Activated CD8-positive, alpha-beta memory T cell treated with anti-CD3 and anti-CD28 coated beads, Interleukin-2, amount 50 U/mL, for 24 hours (primary cell): Measurements from ENCODE around the gene LINGO3.
"Not testable (repeated sequence)": the region's sequence is repeated elsewhere in the genome, so short reads cannot be mapped to it uniquely, and the experiment has no call there.

Source experiments
- DNase-seq: peaks from one replicate; pipeline ENCODE4 v3.0.0-alpha.2; 2020; ENCODE audit errors: extremely low read depth

The LINGO3 gene, protein sequence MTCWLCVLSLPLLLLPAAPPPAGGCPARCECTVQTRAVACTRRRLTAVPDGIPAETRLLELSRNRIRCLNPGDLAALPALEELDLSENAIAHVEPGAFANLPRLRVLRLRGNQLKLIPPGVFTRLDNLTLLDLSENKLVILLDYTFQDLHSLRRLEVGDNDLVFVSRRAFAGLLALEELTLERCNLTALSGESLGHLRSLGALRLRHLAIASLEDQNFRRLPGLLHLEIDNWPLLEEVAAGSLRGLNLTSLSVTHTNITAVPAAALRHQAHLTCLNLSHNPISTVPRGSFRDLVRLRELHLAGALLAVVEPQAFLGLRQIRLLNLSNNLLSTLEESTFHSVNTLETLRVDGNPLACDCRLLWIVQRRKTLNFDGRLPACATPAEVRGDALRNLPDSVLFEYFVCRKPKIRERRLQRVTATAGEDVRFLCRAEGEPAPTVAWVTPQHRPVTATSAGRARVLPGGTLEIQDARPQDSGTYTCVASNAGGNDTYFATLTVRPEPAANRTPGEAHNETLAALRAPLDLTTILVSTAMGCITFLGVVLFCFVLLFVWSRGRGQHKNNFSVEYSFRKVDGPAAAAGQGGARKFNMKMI

DNA sequence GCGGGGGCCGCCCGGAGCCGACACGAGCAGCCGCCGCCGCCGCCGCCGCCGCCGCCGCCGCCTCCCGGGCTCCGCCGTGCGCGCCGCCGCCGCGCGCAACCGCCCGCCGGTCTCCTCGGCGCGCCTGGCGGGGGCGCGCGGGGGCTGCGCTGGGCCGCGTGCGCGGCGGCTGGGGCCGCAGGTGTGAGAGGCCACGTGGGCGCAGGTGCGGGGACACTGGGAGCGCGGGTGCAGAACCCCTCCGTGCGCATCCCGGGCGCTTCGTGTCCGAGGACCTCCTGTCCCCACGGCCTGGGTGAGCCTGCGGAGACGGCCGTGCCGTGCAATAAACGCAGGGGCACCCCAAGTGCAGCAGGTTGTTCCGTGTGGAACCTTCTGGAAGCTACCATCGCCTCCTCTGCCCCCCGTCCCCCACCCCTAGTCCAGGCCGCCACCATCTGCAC is at the start of gene LINGO3:
TSS of gene LINGO3 (minus strand) at position 41 of the 443 bp plus-strand sequence. CDS start 16,378 bp downstream, outside the sequence.
- no peak for DNase-seq

DNA sequence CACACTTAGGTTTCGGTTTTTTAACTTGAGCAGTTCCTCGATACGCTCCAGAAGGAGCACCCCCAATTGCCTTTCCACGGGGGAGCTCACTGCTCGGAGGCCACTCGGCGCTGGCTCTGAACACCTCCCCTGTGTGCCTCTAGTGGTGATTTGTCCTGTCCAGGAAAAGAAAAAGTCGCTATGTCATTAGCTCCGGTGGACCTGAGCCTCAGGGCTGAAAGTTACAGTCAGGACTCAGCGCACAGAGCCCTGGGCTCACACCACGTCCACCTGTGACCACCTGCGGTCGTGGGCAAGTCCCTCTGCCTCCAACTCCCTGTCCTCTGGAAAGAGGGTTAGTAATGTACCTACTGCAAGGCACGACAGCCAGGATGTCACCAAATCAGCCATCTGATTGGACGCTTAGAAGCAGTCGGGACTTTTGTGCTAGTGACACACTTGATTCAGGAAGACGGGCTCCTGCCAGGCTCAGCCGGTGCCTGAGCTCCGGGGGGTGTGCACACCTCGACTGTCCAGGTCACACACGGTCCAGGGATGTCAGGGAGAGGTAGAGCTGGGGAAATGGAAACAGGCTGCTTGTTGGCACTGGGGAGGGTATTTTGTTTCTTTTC is 48.2 kb upstream of the LINGO3 start:
- no peak for DNase-seq

DNA sequence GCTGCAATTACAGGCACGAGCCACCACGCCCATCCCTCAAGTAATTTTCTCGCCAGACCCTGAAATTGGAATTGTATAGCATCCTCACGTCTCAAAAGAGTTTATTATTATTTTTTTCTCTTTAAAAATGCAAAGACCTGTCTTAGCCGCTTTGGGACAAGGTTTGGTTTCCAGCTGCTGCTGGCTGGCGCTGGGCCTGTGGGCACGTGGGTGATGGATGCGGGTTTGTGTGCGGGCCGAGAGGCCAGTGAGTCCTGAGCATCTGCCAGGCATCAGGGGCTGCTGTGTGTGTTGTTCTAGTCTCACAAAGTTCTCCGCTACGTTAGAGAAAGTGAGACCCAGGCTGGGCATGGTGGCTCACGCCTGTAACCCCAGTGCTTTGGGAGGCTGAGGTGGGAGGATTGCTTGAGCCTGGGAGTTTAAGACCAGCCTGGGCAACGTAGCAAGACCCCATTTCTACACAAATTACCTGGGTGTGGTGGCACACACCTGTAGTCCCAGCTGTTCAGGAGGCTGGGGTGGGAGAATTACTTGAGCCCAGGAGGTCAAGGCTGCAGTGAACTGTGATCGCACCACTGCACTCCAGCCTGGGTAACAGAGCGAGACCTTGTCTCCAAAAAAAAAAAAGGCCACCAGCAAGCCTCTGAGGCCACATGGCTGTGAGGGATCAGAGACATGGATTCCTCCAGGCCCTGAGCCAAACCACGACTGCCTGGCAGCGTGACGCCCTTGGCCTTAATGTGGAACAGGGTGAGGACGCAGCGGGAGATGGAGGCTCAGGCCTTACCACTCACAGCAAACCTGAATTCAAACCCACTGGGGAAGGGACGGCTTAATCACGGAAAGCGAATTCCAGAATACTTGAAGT is 47.4 kb upstream of the LINGO3 start:
- DNase-seq: no peak

DNA sequence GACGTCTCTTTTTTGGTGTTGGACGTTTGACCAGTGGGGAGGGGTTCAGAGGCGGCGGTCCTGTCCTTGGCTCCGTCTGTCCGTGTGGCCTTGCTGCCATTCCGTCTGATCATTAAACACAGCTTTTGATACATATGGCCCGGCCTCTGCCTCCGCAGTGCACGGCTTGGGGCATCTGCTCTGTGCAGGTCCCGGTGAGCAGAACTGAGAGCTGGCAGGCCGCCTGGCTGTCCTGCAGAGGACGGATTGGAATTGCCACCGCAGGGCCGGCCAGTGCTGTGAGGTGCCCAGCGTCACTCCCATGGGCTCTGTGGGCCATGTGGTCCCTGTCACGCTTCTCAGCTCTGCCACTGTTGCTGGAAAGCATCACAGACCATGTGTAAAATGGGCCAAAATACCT is 46.7 kb upstream of the LINGO3 start:
- DNase-seq: no peak

DNA sequence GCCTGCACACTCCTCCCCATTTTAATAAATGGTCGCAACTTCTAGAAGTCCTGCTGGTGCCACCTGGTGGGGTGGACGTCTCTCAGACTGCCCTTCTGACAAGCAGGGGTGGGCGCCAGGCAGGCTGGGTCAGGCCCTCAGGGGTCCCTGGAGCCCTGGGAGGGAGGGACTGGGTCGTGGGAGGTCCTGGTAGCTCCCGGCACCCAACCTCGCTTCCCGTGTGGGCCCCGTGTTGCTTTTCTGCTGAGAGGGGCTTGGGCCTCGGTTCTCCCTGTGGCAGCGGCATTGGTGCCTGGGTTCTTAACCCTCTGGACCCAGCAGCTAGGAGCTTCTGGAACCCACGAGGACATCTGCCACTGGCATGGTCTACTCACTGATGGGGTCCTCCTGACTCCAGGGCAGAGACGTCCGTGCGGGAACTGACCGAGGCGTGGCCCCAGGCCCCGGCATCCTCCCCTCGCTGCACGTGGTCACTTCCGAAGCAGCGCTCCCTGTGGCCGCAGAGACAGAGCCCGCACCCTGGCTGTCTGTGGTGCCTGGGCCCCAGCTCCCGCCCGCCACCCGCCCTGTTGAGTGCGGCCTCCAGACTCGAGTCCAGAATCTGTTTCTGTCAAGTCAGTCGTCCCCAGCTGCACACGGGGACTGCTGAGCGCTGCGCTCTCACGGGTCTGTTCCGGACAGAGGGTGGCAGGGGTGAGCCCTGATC is 46.1 kb upstream of the LINGO3 start:
- DNase-seq: no peak

DNA sequence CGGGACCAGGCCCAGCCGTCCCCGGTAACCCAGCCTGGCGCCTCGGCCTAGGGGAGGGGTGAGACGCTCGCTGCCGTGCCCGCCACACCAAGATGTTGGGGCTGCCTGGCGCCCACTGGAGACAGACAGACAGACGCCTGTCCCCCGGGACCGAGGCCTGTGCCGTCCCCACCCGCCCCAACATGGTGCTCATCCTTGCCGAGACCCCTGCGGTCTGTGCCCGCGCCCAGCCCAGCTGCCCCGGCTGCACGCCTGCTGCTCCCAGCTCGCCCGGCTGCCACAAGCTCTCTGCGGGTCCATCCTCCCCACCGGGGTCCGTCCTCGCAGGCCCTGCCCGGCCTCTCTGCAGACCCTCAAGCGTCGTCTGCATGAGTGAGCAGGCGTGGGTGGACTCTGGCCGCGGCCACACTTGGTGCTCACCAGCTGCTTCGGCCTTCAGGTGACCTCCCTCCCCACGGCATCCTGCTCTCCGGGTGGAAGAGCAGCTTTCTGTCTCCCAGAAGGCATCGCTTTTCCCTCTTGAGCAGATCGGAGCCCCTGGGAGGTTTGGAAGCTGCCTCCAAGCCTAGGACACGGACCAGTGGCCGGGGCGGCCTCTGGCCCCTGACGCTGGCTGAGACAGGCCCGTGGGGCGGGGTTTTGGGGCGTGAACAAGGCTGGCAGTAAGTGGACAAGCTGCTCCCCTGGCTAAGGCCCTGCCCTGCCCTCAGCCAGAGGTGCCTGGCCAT is 45.4 kb upstream of the LINGO3 start:
- no peak for DNase-seq

DNA sequence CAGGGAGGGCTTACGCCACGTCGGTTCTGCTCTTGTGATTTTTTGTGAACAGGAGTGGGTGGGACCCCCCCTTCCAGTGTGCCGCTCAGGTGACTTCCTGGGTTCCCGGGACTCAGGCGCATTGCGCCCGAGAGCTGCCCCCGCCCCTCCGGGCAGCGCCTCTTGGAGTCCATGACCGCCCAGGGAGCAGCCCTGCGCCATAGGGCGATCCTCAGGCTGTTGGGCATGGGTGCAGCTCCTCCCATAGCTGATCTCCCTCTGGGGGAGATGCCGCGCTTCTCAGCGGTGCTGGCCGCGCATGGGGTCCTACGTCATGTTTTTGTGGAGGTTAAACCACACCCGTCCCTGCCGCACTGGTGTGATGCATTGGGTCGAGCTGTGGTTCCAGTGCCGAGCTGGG is 44.2 kb upstream of the LINGO3 start:
- DNase-seq: no peak

DNA sequence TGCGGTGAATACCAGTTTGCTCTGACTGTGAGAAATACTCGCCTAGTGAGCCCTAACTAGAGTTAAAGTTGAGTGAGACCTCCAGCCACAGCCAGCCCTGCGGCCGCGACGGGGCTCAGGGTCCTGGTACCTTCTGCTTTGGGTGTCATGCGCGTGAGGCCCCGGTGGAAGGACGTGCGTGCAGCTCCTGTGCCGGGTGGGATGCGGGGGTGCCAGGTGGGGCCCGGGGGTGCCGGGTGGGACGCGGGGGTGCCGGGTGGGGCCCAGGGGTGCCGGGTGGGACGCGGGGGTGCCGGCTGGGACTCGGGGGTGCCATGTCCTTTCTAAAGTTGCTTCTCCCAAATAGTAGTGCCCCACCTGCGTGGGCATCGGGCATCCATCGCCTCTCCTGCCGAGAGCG is 43.6 kb upstream of the LINGO3 start:
- no peak for DNase-seq

DNA sequence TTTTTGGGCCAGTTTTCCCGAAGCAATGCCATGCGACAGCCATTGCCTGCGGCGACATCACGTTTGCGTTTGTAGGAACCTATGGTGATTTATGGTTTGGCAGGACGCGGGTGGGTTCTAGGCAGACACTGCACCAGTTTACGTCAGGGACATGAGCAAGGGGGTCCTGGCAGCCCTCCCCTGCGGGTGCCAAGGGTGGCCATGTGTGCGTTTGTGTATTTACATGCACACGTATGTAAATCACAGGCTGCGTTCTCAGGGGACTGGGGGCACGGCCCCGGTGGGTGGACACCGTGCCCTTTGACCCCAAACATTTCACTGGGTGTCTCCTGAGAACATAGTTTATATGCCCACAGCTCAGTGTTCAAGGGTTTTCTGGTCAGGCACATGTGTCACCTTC is 42.7 kb upstream of the LINGO3 start:
- no peak for DNase-seq

DNA sequence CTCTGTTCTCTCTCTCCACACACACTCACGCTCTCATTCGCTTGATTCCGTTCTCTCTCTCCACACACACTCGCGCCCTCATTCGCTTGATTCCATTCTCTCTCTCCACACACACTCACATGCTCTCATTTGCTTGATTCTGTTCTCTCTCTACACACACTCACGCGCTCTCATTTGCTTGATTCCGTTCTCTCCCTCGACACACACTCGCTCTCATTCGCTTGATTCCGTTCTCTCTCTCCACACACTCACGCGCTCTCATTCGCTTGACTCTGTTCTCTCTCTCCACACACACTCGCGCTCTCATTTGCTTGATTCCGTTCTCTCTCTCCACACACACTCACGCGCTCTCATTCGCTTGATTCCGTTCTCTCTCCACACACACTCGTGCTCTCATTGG is 41.9 kb upstream of the LINGO3 start:
- not testable (repeated sequence) for DNase-seq

DNA sequence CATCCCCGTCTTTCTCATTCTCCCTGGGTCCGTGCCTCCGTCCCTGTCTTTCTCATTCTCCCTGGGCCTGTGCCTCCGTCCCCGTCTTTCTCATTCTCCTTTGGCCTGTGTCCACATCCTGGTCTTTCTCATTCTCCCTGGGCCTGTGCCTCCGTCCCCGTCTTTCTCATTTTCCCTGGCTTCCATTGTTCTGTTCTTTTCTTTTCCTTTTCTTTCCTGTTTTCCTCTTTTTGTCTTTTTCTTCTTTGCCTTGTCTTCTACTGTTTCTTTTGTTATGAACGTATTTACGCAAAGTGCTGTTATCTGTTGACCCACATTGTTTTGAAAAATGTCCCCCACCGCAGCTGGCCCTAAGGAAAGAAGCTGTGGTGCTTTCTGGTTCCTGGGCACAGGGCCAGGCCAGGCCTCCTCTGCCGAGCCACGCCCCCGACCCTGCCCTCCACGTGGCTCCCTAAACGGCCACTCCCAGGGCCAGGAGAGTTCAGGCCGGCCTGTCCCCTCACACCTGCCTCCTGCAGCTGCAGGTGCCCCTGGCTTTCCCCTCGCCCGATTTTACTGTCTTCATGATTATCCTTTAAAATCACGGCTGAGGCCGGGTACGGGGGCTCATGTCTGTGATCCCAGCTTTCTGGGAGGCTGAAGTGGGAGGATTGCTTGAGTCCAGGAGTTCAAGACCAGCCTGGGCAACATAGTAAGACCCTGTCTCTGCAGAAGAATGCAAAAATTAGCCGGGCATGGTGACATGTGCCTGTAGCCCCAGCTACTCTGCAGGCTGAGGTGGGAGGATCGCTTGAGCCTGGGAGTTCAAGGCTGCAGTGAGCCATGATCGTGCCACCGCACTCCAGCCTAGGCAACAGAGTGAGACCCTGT is 38.1 kb upstream of the LINGO3 start:
- no peak for DNase-seq

DNA sequence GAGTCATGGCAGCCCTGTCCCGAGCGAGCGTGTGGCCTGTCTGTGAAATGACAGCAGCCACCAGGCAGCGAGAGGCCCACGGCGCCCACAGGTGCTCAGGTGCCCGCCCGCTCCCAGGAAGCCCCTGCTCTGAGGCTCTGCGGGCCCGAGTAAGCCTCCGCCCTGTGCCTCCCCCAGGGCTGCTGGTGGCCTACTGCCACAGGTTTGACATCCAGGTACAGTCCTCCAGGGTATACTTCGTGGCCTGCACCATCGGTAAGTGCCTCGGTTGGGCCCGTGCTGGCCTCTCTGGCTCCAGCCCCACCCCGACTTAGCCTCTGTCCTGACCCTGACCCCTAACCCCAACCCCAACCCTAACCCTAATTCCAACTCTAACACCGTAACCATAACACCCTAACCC is 37.1 kb upstream of the LINGO3 start:
- no peak for DNase-seq

DNA sequence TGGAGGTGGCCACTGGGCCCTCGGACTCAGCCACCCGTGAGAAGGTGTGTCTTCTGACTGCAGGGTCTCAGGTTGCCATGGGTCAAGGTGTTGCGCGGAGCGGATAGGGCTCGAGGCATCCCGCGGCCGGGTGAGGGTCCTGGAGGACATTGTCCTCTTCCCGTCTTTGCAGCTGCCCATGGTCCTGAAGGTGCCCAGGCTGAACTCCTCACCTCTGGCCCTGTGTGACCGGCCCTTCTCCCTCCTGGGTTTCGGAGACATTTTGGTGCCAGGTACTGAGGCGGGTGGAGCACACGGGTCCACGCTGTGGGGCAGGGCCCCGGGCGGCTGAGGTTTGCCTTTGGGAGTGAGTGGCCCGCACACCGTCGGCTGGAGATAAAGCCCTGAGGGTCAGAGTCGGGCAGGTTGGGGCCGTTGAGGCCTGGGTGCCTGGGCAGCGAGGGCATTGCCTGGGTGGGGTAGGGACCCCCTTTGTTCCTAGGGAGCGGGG is 36.5 kb upstream of the LINGO3 start:
- DNase-seq: no peak

DNA sequence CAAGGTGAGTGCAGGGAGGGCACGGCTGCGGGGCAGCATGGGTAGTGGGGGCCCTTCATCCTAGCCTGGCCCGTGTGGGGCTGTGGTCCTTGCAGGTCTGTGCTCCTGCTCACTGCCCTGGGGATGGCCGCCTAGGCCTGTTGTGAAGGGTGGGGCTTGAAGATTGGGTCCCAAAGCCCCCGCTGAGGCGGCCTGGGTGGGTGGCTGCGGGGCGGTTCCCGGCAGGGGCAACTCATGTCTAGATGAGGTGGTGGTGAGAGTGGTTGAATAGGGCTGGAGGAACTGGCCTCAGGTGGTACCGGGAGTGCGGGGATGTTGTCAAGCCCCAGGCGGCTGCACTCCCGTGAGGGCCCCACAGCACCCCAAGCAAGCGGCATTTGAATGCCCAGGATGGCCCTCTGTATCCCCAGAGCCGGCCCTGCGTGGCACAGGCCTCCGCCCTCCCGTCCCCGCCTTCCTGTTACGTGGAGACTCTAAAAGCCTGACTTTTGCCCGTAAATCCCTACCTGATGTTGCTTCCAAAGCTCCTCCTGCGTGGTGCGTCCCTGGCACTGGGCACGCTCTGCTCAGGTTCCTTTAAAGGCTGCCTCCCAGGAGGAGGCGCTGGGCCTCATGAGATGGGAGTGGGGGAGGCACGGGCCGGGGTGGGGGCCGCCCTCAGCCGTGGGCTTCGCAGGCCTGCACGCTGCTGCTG is 35.5 kb upstream of the LINGO3 start:
- DNase-seq: no peak

DNA sequence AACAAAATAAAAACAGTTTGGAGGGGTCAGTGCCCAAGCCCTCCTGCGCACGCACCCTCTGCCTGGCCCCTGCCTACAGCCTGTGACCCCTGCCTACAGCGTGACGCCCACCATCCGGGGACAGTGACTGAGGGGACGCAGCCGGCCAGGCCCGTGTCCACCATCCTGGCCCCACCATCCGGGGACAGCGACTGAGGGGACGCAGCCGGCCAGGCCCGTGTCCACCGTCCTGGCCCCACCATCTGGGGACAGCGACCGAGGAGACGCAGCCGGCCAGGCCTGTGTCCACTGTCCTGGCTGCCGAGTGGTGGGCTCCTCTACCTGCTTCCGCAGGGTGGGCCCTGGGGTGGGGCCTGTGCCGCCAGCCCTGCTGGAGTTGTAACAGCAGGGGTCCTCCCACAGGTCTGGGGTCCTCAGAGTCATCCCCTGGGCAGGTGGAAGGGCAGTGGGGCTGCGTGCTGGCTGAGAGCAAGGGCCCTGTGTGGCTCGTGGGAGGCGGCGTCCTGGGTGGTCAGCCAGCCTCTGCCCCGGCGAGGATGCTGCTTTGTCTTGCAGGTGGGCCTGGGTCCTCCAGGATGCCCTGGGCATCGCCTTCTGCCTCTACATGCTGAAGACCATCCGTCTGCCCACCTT is 34.8 kb upstream of the LINGO3 start:
- DNase-seq: no peak

DNA sequence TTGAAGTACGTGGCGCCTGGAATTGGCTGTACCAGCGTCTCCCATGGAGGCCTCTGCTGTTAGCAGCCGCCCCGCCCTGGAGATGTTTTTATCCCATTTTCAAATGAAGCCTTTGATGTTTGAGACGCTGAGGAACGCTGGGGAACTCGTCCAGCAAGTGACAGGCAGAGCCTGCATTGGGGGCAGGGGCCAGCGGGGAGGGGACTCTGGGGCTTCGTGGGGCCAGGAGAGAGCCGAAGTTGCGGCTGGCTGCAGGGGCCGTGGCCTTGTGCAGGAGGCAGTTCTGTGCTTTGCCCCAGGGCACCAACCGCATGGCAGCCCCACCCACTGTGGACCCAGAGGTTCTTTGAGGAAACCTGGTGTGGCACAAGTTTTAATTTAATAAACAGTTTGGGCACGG is 34.0 kb upstream of the LINGO3 start:
- DNase-seq: no peak

DNA sequence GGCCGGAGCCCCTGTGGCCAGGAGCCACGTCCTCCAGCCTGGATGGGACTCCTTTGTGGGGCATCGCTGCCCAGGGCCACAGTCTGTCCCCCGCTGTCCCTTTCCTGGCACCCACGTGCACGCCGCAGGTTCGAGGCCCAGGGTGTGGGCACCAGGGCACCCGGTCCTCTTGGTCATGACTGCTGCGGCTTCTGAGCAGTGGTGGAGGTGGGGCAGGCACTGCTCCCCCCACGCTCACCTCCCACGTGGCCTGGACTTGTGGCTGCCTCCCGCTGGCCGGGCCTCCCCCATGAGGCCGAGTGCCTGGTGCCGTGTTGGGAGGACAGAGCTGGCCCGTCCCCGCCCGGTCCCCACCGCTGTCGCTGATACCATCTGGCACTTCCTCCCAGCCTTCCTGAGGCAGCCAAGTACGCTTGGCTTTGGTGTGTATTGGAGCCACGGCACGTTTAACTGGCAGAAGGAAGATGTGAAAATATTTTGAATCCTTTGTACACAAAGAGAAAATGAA is 33.3 kb upstream of the LINGO3 start:
- no peak for DNase-seq

DNA sequence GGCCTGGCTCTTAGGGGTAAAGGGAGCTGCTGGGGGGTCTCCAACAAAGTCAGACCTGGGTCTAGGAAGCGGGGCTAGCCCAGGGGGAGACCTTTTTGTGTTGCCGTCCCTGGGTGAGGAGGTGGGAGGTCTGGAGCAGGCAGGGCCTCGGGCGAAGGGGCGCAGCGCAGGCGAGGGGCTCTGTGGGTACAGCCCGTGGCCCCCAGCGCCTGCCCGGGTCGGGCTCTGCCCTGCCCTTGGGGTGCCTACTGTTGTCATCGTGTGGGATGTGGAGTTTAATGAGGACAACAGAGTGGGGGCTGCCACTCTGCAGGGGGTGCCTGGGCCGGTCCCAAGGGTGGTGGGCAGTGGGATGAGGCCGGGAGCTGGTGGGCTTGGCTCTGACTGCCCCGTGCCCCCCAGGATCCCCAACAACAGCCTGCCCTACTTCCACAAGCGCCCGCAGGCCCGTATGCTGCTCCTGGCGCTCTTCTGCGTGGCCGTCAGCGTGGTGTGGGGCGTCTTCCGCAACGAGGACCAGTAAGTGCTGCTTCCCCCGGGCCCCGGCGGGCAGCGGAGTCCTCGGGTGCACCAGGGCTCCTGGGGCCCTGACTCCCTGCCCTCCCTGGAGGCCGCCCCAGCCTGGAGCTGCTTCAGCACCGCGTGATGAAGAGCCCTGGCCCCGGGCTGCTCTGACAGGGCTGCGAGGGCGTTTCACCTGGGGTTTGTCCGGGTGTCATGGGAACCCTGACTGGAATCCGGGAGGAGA is 32.7 kb upstream of the LINGO3 start:
- DNase-seq: no peak
